ENCODE results near the gene BLCAP.

BLCAP gene

DNA sequence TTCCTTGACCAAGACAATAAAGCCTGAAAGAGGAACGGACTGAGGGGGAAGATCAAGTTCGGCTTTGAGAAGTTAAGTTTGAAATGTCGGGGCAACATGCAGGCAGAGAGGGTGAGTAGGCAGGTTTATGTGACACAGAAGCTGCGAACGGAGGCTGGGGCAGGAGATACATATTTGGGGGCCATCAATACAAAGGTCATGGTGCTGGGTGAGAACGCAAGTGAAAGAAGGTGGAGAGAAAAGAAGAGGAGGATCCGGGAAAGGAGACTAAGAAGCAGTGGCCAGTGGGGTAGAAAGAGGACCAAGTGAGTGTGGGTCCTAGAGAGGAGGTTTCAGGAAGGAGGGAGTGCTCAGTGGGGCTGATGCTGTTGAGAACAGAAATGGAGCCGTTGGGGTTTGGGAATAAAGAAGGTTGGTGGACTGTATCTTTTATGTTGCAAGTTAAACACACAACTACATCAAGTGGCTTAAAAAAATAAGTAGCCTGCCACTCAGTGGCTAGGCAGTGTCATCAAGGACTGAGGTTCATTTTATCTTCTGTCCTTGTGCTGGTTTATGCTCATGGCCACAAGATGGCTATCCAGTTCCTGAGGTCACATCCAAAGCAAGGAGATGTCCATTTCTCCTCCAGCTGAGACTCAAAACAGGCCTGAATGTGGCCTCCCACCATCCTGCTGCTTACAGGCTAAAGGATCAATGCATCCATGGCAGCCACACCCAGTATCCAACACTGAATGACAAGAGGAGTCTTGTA lies 1.7 kb upstream of the BLCAP start:
- DNase-seq: no peak

DNA sequence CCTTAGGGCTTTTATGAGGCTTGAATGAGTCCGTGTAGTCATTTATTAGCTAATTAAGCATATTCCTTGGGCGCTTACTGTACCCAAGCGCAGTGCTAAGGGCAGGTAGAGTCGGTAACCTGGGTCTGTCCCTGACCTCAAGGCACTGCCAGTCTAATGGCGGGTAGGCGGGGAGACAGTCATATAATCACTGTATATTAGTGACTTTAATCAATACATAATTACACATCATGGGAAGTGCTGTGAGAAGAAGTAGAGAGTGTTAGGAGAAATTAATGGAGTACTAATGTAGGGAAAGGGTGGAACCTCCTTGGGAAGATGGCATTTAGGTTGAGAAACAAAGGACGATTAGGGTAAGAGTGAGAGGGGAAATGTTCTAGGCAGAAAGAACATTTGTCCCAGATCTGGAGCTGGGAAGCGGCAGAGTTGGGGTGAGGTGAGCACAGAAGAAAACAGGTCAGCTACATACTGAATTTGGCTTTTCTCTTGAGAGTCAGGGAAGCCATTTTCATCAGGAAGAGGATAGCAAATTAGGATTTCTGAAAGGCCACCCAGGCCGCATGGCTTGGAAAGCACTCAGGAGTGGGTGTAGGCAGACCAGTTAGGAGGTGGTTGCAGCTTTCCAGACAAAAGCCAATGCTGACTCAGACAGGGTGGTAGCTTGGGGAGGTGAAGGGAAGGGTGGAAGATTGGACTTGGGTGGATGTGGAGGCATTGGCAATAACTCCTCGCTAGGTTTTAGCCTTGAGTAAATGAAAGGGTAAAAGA lies 954 bp upstream of the BLCAP start:
- DNase-seq: no peak

DNA sequence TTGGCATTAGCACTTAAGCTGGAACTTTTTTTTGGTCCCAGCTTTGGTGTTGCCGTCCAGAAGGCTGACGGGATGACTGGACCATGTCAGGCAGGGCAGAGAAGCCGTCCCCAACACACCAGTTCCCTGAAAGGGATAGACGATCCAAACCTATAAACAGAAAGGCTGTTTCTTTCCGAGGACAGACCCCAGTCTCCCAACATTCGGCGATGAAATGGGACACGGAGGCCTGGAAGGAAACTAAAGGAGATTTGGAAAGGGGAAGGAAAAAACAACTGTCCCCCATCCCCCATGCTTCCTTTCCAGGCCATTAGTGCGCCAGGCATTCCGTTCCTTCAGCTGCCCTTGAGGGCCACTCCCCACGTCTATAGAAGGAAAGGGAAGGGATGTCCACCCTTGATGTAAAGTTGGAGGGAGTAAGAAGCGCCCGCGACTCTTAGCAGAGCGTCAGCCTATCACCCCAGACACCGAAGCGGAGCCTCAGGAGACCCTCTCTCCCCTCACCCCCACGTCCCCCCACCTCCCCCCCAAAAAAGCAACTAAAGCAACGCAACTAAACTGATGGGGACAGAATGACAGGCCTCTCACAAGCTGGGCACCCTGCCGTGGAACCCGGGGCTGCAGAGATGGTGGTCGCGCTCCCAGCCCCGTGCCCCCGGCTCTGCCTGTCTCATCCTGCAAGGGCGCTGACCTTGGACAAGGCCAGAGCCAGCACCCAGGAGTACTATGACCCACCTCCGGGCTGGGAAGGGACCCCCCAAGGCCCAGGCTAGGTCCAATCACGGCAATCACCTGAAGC lies 638 bp downstream of the BLCAP start:
- DNase-seq: no peak

DNA sequence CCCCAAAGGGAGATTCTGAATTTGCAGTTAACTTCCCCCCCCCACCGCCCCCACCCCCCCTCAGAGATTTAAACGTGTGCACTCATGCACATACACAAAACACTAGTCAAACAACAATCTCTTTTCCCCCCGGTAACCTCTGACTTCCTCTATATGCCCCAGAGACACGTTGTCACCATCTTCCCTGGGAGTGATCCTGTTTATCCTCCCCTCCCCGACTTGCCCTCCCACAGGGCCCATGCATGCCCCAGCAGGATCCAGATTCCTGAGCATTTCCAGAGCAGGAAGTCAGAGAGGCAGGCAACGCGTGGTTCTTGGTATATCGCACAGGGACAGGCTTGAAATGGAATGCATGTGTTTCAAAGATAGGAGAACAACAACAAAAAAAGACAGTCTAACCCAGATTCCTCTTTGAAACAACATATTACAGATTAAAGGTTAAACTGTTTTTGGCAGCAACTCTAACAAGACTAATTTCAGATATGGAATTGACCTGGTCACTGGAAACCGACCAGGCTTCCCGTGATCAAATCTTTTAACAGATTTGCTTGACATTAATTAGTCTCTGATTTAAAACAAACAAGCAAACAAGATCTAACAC lies 1.3 kb downstream of the BLCAP start:
- no peak for DNase-seq

DNA sequence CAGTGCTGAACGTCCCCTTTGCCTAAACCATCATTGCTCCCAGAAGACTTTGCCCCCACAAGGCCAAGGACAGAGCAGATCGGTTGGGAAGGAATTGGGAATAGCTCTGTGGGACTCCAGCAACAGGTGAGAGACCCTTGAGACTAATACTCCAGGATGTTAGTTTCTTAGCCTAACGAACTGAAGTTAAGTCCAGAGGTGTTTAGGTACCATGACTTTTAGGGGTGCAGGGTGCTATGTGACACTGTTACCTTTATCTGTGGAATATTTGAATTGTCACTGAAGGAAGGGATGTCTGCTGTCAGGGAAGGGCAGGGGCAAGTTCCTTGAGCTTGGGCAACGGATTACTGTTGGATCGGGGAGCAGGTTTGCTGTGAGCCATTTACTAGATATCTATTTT lies 1.9 kb downstream of the BLCAP start:
- DNase-seq: no peak

DNA sequence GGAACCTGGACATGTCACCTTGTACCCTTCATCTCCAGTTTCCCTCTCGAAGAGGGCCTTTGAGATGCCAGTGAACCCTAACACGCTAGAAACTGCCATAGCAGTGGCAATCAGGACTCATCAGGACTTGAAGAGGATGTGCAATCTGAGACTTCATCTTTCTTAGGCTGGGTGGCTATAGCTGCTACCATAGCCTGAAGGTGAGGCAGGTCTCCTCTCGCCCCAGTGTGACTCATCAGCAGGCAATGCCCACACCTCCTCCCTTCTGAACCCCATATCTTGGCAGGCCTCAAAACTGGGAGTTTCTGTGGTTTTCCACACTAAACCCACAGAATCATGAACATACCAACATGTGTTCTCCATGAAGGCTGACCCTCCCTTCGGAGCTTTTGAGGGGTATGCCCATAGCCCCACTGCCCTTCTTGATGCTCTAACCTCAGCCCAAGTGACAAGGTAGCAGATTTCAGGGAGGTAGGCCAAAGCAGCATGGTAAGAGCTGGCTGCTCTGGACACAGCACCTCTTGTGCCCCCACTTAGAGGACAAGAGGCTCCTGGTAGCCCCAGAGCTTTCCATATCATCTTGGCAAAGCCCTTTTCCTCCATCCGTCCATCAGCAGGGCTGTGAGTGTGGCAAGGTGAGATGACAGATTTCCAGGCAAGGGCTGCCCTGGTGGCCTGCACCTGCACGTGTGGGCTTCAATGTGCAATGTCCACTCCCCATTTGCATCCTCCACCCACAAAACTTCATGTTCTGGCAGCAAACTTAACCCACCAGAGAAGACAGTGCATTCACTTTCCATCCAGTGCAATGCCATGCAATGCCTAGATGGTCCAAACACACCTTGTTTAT lies 2.6 kb downstream of the BLCAP start:
- no peak for DNase-seq

DNA sequence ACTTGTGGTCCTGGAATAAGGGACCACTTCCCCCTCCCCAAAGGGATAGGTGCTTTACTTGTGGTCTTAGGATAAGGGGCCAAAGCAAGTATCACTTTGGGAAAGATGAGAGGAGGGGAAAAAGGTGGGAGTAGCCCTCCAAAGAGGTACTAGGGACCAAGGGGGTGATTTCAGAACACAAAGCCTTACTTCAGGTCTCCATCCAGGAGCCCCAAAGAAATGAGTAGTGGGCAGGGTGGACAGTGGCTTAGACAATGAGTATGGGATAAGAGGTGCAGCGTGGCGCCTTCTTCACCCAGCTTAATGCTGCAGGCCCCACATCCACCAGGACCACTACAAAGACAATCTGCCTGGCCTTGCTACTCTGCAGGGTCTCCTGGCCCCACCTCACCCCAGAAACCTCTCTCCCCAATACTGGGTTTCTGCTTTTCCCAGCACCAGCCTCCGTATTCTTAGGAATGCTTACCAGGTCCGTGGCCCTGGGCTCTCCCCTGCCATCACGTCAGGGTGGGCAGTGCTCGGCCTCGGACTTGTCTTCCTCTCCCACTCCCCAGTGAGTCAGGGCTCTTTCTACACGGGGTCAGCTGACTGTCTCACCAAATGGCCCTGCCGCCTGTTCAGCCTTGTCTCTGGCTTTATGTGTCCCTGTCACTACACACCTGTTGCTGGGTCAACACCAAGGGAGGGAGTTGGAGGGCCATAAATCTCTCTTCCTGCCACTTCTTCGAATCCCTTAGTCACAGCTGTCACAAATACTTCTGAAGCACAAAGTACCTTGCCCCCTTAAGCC lies 3.6 kb downstream of the BLCAP start:
- DNase-seq: no peak

DNA sequence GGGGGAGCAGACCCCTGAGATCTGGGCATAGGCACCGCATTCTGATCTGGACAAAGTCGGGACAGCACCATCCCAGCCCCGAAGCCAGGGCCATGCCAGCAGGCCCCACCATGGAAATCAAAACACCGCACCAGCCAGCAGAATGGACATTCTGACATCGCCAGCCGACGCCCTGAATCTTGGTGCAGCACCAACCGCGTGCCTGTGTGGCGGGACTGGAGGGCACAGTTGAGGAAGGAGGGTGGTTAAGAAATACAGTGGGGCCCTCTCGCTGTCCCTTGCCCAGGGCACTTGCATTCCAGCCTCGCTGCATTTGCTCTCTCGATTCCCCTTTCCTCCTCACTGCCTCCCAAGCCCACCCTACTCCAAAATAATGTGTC lies 4.7 kb downstream of the BLCAP start:
- DNase-seq: no peak

DNA sequence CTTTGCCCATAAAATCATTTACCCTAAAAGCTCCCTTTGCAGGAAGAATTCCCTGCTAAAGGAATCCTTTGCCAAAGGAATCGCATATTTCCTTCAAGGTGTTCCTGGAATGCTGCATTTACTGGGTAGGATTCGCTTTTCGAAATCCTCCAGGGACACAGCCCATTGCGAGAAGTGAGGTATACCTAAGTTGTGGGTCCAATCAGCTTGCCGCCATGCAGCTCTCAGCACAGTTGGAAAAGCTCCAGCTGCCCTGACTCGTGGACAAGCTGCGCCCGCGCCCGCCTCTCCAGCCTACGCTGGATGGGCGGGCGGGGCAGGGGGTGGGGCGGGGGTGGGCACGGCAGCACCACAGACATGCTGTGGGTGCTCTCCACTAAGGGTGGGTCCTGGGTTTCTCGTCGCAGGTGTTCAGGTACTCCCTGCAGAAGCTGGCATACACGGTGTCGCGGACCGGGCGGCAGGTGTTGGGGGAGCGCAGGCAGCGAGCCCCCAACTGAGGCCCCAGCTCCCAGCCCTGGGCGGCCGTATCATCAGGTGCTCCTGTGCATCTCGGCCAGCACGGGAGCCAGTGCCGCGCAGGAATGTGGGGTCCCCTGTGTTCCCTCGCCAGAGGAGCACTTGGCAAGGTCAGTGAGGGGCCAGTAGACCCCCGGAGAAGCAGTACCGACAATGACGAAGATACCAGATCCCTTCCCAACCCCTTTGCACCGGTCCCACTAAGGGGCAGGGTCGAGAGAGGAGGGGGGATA lies 5.2 kb downstream of the BLCAP start:
- DNase-seq: no peak

DNA sequence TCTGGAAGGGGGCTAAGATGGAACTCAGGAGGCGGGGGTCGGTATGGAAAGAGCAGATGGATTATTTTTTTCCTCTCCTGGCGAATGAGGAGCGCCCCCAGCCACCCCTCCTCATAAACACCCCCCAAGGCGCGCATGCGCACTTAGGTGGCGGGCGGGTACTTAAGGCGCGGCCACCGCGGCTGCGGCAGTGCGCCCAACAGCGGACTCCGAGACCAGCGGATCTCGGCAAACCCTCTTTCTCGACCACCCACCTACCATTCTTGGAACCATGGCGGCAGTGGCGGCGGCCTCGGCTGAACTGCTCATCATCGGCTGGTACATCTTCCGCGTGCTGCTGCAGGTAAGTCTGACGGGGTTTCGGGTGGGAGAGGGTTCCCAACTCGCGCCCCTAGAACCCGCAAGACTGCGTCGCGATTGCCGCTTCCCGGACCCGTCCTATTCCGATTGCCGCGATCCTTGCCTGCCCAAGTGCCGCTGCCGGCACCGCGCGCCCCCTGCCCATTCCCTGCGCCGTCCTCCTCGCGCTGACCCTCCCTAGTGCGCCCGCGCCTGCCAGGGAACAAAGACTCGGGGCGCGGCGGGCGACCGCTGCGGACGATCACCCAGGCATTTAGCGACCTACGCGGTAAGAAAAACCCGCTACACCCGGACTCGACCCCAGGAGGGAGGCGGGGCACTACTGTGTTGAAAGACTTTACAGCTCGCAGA lies 6.5 kb downstream of the BLCAP start, which contains the start of gene NNAT:
NNAT (plus strand) TSS at position 190 of the 711 bp plus-strand sequence; CDS start at position 272, 82 bp downstream.
- DNase-seq: no peak

DNA sequence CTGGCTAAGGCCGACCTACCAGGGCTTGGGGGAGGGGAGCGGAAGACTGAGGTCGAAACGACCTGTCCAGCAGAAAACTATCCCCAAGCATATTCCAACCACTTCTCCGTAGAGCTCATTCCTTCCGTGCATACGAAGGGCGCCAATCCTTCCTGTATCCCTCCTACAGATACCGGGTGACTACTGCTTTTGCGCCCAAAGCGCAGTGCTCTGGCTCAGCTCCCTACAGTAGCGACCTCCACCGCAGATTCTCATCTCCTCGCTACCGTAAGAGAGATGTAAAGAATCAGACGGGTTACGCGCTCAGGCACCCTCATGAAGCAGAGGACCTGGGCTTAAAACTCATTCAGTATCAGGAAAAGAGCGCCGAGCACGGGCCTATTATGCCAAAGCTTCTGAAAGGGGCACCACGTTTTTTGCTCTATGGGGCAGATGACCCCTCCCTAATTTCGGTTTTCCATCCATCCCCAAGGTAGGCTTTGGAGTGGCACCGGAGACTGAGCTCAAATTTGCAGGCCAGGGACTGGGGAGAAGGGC lies 7.2 kb downstream of the BLCAP start:
- no peak for DNase-seq

DNA sequence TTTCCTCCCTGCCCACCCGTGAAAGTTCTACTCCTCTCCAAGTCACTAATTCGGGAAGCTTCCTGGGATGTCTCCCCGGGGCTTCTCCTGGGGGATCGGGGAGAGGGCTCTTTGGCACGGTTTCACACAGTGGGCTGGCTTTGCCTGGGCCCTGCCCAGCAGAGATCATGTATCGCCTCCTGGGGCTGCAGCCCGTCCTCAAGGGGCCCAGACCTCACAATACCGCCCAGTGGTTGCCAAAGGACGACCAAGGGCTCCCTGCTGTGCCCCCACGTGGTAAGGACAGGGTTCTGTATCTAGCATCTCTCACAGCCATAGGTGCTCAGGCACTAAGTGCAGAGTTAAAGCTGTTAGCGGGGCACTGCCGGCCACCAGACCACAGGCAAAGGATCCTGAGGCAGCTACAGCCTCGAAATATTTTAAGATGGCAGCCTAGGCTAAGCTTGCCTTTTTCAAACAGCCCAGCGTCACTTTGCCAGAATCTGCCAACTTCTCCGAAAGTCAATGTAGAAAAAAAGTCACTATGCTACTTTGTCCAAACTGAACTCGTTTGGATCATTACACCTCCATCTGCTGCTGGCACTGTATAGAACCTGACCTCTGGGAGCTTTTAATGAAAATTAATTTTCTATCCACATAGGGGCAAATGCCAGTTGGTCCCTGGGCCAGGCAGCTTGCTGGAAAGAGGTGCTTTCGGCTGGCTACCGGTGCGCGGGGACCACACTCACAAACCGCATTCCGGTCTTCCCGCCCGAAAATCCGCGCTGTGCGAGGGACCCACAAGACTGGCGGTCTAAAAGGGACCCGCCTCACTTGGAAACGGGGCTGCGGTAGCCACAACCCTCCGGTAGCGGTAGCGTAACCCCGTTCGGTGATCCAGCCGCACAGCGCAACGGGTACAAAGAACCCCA lies 7.9 kb downstream of the BLCAP start:
- DNase-seq: no peak

DNA sequence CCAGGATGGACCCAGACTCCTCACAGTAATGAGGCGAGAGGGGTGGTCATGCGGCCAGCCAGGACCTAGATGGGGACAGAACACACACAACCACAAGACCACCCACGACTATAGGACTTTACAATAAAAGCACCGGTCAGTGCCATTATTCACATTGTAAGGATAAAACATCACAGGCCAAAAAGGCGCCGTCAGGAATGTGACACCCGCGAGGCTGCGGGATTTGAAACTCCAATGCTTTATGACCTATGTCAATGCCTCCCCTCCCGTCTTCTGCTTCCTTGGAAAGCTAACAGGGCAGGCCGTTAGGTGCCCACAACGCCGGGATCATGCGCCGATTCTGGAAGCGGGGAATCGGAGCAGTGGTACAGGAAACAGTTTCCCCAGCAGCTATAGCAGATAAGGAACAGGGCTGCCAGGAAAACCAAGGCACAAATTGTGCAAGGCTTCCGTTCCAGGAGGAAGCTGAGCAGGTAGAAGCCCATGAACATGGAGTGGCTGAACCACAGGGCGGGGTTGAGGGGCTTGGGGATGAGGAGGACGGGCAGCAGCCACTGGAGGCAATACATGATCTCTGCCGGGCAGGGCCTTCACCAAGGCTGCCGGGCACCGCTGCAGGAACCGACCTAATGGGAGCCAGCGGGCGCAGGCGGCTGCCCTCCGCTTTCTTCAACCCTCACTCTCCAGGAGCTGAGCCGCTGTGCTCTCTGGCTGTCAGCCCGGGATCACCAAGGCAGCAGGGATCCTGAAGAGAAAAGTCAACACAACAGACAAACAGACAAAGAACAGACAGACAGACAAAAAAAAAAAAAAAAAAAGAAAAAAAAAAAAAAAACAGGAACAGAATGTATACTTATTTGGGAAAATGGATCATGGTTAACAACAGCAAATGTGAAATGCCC lies 8.8 kb downstream of the BLCAP start:
- DNase-seq: no peak

DNA sequence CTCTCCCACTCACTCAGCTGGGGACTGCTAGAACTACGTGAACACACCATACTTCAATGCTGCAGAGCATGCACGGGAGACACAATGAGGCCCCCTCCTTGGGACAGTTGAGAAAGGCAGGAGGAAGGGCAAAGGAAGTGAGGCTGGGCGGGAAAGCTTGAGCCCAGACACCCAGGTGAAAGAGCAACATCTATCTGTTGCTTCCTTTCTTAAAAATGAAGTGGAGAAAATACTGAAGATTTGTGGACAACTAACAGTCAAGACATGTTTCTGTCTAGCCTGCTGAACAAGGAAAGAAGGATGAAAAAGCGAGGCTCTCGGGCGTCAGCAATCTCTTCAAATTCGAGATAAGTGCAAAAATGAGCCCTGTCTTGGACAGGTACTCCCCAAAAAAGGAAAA lies 9.6 kb downstream of the BLCAP start:
- no peak for DNase-seq

DNA sequence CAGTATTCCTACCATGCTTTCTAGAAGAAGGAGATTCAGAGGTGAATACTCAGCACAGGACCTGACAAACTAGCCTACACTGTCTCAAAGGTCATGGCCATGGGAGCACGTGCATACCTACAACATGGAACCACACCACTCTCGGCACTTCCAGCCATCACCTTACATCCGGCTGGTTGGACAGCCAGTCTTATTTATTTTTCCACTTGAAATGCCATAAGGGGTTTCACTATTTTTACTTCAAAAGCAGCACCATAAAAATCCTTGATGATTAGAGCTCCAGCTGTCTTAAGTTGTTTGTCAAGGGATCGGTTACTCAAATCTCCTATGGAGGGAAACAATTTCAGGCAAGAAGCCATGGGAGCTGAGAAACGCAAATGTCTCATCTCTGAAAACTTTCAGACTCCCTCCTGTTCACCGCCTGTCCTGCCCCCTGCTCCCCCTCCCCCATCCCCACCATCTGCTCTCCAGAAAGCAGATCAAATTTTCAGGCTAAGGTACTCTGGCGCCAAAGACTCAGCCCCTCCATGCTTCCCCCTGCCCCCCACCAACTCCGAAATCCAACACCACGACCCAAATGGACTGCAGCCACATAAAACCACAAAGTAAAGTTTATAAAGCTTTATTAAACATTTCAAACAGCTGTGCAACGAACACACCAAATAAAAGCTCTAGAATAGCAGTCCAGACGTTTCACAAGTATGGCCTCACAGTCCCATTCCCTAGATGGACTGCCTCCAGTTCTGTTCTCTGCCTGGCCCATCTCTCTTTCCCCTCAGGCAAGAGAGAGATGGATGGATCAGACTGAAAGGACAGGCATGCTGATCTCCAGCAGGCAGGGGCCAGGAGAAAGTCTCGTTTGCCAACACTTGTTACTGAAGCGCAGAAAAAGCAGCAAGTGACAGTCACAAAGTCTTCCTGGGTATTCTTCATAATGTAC lies 10.6 kb downstream of the BLCAP start:
- DNase-seq: no peak

DNA sequence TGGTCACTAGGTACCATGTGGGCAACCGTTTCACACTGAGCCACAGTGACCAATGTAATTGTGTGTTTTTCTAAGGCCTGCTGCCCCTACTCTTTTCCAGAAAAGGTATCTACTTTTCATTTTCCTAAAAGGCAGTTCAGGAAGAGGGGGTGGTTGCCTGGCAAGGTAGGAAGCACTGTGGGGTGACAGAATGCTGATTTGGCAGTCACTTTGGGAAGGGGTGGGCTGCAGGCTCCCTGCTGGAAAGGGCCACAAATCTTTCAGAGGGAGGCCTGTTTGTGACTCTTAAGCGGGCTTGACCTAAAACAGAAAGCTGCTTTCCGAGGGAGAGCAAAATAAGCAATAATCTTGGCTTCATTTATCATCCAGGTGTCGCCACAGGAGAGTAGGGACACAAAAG lies 11.8 kb downstream of the BLCAP start:
- DNase-seq: no peak
